Measurements from ENCODE around the gene ZHX3. TPM values are rescaled to one million over a fixed set of nuclear protein-coding genes. Genes with fewer than 3 reads are reported as not detected.
A peak's percentile ranks its signal among the peaks of the same experiment; 100 is the strongest.

The ZHX3 gene
- total and polyA plus RNA-seq, 2 experiments from 2014 or later, result 5.8 to 10.3 TPM

- Histone ChIP-seq H3K9me3 (ENCODE audit: low read depth) (no peaks in the 10 kb centered on the region), H3K27ac (no peak overlapping the region), H3K4me3 (no peak overlapping the region), H3K36me3 (peaks cover 3% of the 10 kb centered on the region), H3K4me1 (ENCODE audit: low read depth) (no peaks in the 10 kb centered on the region), H3K27me3 (no peaks in the 10 kb centered on the region)
- no peak for DNase-seq (ENCODE audit: low read depth in 1 of 2, low spot score in 1 of 2)
- peak; percentile 9 for TF ChIP-seq CTCF (IDR thresholded peaks at IDR 0.05; ENCODE audit: low read depth, low read length)
Measured at GRCh38 chr20:41352106-41352505, 34.6 kb upstream of the ZHX3 start.

GRCh38 chr20:41350408-41350962 lies 33.0 kb upstream of the ZHX3 start:
- H3K9me3 ChIP-seq (ENCODE audit: low read depth), result no peaks in the 10 kb centered on the region
- H3K27ac ChIP-seq, result no peak overlapping the region
- H3K4me3 ChIP-seq, result no peak overlapping the region
- H3K4me1 ChIP-seq (ENCODE audit: low read depth), result no peaks in the 10 kb centered on the region
- peaks cover 3% of the 10 kb centered on the region for H3K36me3 ChIP-seq
- no peak for TF ChIP-seq CTCF (IDR thresholded peaks at IDR 0.05; ENCODE audit: low read depth, low read length)
- DNase-seq (ENCODE audit: low read depth in 1 of 2, low spot score in 1 of 2), result no peak
- no peaks in the 10 kb centered on the region for H3K27me3 ChIP-seq

GRCh38 chr20:41349943-41350342 lies 32.4 kb upstream of the ZHX3 start:
- Histone ChIP-seq H3K4me1 (ENCODE audit: low read depth) (no peaks in the 10 kb centered on the region), H3K27ac (no peak overlapping the region), H3K36me3 (peaks cover 3% of the 10 kb centered on the region), H3K27me3 (no peaks in the 10 kb centered on the region), H3K4me3 (no peak overlapping the region), H3K9me3 (ENCODE audit: low read depth) (no peaks in the 10 kb centered on the region)
- TF ChIP-seq CTCF (IDR thresholded peaks at IDR 0.05; ENCODE audit: low read depth, low read length), result no peak
- no peak for DNase-seq (ENCODE audit: low read depth in 1 of 2, low spot score in 1 of 2)

GRCh38 chr20:41349266-41349665 lies 31.7 kb upstream of the ZHX3 start:
- no peaks in the 10 kb centered on the region for H3K4me1 ChIP-seq (ENCODE audit: low read depth)
- H3K9me3 ChIP-seq (ENCODE audit: low read depth), result no peaks in the 10 kb centered on the region
- no peak overlapping the region for H3K27ac ChIP-seq
- H3K27me3 ChIP-seq, result no peaks in the 10 kb centered on the region
- DNase-seq (ENCODE audit: low read depth in 1 of 2, low spot score in 1 of 2), result no peak
- no peak for TF ChIP-seq CTCF (IDR thresholded peaks at IDR 0.05; ENCODE audit: low read depth, low read length)
- peaks cover 3% of the 10 kb centered on the region for H3K36me3 ChIP-seq
- H3K4me3 ChIP-seq, result no peak overlapping the region

- DNase-seq (ENCODE audit: low read depth in 1 of 2, low spot score in 1 of 2), result no peak
- Histone ChIP-seq H3K36me3 (peaks cover 3% of the 10 kb centered on the region), H3K9me3 (ENCODE audit: low read depth) (no peaks in the 10 kb centered on the region), H3K27ac (no peak overlapping the region), H3K27me3 (no peaks in the 10 kb centered on the region), H3K4me1 (ENCODE audit: low read depth) (no peaks in the 10 kb centered on the region), H3K4me3 (no peak overlapping the region)
- no peak for TF ChIP-seq CTCF (IDR thresholded peaks at IDR 0.05; ENCODE audit: low read depth, low read length)
Measured at GRCh38 chr20:41348430-41349172, 31.1 kb upstream of the ZHX3 start.

Measured in cardiac muscle cell (in vitro differentiated cells and primary cell).